Inferior parietal cortex (tissue), 1 donor: Measurements from ENCODE around the gene KAT8.
A peak's percentile ranks its signal among the peaks of the same experiment; 100 is the strongest.
"Not testable (repeated sequence)": the region's sequence is repeated elsewhere in the genome, so short reads cannot be mapped to it uniquely, and the experiment has no call there.

Experiments
- DNase-seq: peaks from one replicate; pipeline ENCODE4 v3.0.0-alpha.2; 2016; ENCODE audit errors: extremely low spot score

Gene KAT8

GRCh38 chr16:31148896-31149295 lies 31.4 kb downstream of the KAT8 start:
- no peak for DNase-seq

DNA sequence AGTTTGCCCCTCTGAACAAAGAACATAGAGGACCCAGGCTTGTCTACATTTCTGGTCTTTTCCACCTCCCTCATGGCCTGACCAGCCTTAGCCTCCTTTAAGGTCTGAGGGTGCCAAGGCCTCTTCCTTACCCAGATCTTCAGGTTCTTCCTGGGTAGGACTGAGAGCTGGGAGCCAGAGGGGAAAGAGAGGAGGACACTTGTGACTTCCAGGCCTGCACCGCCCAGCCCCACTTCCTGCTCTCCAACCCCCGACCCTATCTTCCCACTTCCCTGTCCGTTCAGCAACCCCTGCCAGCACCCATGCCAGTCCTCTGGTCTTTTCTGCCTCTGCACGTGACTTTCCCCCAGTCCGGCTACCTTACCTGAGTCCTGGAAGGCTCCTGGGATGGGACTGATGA lies 31.9 kb downstream of the KAT8 start:
- DNase-seq, result no peak

GRCh38 chr16:31149894-31150890 lies 32.7 kb downstream of the KAT8 start, which contains the start of gene PRSS36:
Gene PRSS36 (minus strand): TSS chr16:31150066. CDS start chr16:31150035, 31 bp downstream.
- DNase-seq, result no peak

DNA sequence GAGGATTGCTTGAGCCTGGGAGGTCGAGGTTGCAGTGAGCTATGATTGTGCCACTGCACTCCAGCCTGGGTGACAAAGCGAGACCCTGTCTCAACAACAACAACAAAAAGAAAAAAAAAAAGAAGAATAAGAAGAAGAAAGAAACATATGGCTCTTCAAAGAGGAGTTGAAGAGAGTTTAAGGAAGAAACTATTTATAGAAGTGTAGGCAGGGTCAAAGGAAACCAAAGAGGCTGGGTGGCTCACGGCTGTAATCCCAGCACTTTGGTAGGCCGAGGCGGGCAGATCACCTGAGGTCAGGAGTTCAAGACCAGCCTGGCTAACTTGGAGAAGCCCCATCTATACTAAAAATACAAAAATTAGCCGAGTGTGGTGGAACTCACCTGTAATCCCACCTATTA lies 33.5 kb downstream of the KAT8 start:
- not testable (repeated sequence) for DNase-seq

DNA sequence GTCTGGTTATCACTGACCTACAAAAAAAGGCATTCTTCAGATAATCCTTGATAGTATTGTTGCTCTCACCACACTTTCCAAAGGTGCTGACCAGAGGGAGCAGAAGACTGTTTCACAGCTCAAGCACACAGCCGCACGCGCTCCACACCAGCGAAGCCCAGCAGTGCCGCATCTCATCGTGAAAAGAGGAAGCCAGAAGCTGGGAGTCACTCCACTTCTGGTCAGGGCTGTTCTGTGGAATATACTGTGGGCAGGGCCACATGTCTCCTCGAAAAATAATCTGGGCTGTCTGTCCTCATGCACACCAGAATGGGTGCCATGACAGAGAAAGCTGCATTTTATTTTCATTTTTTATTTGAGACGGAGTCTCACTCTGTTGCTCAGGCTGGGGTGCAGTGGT lies 39.7 kb downstream of the KAT8 start:
- peak; percentile 7 for DNase-seq

DNA sequence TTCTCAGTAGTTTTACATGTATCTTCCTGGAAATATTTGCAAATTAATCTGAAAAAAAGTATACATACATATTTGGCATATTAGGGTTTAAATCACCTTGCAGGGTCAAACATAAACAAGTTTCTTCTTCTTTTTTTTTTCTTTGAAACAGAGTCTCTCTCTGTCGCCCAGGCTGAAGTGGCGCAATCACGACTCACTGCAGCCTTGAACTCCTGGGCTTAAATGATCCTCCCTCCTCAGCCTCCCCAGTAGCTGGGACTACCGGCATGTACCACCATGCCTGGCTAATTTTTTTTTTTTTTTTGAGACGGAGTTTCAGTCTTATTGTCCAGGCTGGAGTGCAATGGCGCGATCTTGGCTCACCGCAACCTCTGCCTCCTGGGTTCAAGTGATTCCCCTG lies 49.9 kb downstream of the KAT8 start:
- no peak for DNase-seq

- DNase-seq, result no peak
Observed at GRCh38 chr16:31168848-31169247, 51.4 kb downstream of the KAT8 start.

GRCh38 chr16:31170048-31170447 lies 52.6 kb downstream of the KAT8 start:
- not testable (repeated sequence) for DNase-seq

GRCh38 chr16:31177136-31177535 lies 59.7 kb downstream of the KAT8 start:
- no peak for DNase-seq

- no peak for DNase-seq
Observed at GRCh38 chr16:31179219-31179746, 61.8 kb downstream of the KAT8 start.

DNA sequence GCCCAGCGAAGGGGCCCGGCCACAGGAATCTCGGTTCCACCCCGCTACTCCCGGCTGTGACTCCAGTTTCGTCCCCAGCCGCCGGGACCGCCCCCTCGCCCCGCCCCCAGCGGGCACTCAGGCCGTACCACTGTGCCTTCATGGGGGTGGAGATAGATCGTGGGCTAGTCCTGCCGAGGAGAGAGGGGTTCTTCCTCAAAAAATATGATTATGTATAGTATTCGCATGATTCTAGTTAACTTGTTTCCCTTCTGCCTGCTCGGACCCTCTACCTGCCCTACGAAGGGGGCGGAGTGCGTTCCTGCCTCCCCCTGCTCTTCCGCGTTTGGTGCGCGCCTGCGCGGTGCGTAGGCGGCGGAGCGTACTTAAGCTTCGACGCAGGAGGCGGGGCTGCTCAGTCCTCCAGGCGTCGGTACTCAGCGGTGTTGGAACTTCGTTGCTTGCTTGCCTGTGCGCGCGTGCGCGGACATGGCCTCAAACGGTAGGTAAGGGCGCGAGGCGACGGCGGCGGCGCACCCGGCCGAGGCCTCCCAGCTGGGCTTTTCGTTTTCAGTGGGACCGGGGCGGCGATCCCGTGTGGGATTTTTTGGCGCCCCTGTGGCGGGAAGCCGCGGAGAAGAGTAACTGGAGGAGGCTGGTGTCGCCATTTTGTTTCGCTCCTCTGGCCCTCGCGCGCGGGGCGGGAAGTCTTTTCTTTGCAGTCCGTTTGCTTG lies 62.4 kb downstream of the KAT8 start, which contains the start of gene FUS:
Gene FUS (plus strand): TSS at position 393 of the 713 bp plus-strand sequence. CDS start 76 bp downstream, at position 469.
- DNase-seq, result peak; percentile 92
